Liver (tissue), 9 donors: ENCODE data around the gene ZIC2. TPM values are rescaled to one million over a fixed set of nuclear protein-coding genes. Genes with fewer than 3 reads are reported as not detected.

Experiments used
- DNase-seq: peaks from one replicate; pipeline ENCODE4 v3.0.0-alpha.2; 2017; ENCODE audit warnings: low spot score
- H3K27ac ChIP-seq, 2 donors: one replicate each; pipeline ENCODE4 v1.7.0; 2013; ENCODE audit warnings: inconsistent platforms in 2 of 2, low read length in 2 of 2, control low read depth in 1 of 2, low read depth in 1 of 2, mild to moderate bottlenecking in 1 of 2
- H3K27me3 ChIP-seq, 4 donors: one replicate each; pipeline versions ENCODE4 v1.6.1 to v1.7.0; 2013; ENCODE audit warnings: low read length in 3 of 4, inconsistent platforms in 1 of 4, mild to moderate bottlenecking in 1 of 4, moderate library complexity in 1 of 4; ENCODE audit not compliant: control insufficient read depth in 4 of 4, insufficient read depth in 4 of 4
- H3K36me3 ChIP-seq, 4 donors: one replicate each; pipeline versions ENCODE4 v1.6.1 to v1.7.0; 2013; ENCODE audit warnings: low read length in 3 of 4, mild to moderate bottlenecking in 3 of 4, low read depth in 1 of 4, moderate library complexity in 1 of 4; ENCODE audit not compliant: control insufficient read depth in 4 of 4, insufficient read depth in 3 of 4
- H3K4me1 ChIP-seq, 4 donors: one replicate each; pipeline versions ENCODE4 v1.6.1 to v1.7.0; 2013; ENCODE audit warnings: low read length in 3 of 4, mild to moderate bottlenecking in 3 of 4, moderate library complexity in 1 of 4; ENCODE audit not compliant: control insufficient read depth in 4 of 4, insufficient read depth in 4 of 4
- H3K4me3 ChIP-seq, 3 donors: one replicate each; pipeline versions ENCODE4 v1.6.1 to v1.7.0; 2013; ENCODE audit warnings: low read length in 3 of 3, control low read depth in 1 of 3, low read depth in 1 of 3, mild to moderate bottlenecking in 1 of 3
- H3K9ac ChIP-seq, 2 donors: one replicate each; pipeline ENCODE4 v1.7.0; 2013; ENCODE audit warnings: low read length in 2 of 2, mild to moderate bottlenecking in 2 of 2, moderate library complexity in 2 of 2, control low read depth in 1 of 2, low read depth in 1 of 2
- H3K9me3 ChIP-seq, 4 donors: one replicate each; pipeline versions ENCODE4 v1.6.1 to v1.7.0; 2013; ENCODE audit warnings: low read length in 3 of 4; ENCODE audit not compliant: control insufficient read depth in 4 of 4
- EGR1 ChIP-seq, 2 donors: IDR thresholded peaks; 2 replicates each; pipeline ENCODE4 v1.6.1; 2016 to 2018; ENCODE audit warnings: antibody characterized with exemption in 2 of 2, low read depth in 2 of 2
- FOXA1 ChIP-seq: IDR thresholded peaks from 2 replicates; pipeline ENCODE4 v1.6.1; 2016; ENCODE audit warnings: antibody characterized with exemption
- FOXA2 ChIP-seq: IDR thresholded peaks from 2 replicates; pipeline ENCODE4 v1.6.1; 2016; ENCODE audit warnings: antibody characterized with exemption
- GABPA ChIP-seq, 2 donors: IDR thresholded peaks in 1 of 2; conservative IDR thresholded peaks in 1 of 2; 2 replicates each; pipeline ENCODE4 v1.6.1; 2016; ENCODE audit warnings: antibody characterized with exemption in 2 of 2, mild to moderate bottlenecking in 1 of 2, moderate library complexity in 1 of 2
- HNF4G ChIP-seq: IDR thresholded peaks from 2 replicates; pipeline ENCODE4 v1.6.1; 2016; ENCODE audit warnings: antibody characterized with exemption
- NR2F2 ChIP-seq: IDR thresholded peaks from 2 replicates; pipeline ENCODE4 v1.6.1; 2016; ENCODE audit warnings: antibody characterized with exemption
- RAD21 ChIP-seq, 2 donors: IDR thresholded peaks; 2 replicates each; pipeline ENCODE4 v1.6.1; 2016; ENCODE audit warnings: antibody characterized with exemption in 2 of 2, mild to moderate bottlenecking in 2 of 2
- RXRA ChIP-seq, 2 donors: IDR thresholded peaks; 2 replicates each; pipeline ENCODE4 v1.6.1; 2017 to 2018; ENCODE audit warnings: antibody characterized with exemption in 2 of 2, mild to moderate bottlenecking in 1 of 2
- SP1 ChIP-seq: IDR thresholded peaks from 2 replicates; pipeline ENCODE4 v1.6.1; 2018; ENCODE audit warnings: antibody characterized with exemption, mild to moderate bottlenecking
- TAF1 ChIP-seq: conservative IDR thresholded peaks from 2 replicates; pipeline ENCODE4 v1.6.1; 2016; ENCODE audit warnings: antibody characterized with exemption, mild to moderate bottlenecking
- YY1 ChIP-seq: IDR thresholded peaks from 2 replicates; pipeline ENCODE4 v1.6.1; 2016; ENCODE audit warnings: antibody characterized with exemption, mild to moderate bottlenecking
- WGBS: extraction: QIAGEN DNeasy Blood & Tissue Kit; methylation state at CpG from one replicate; pipeline ENCODE4 v1.1.7; 2013; 5-methylcytosine and 5-hydroxymethylcytosine counted together
- polyA plus RNA-seq, 2 donors: library from polyadenylated mRNA; stranded (reverse) in 1 of 2; unstranded in 1 of 2; fragments of 200-250 nt in 1 of 2; fragments of >200 nt in 1 of 2; fragmentation: Nextera tagmentation in 1 of 2; extraction: Ambion mirVana in 1 of 2; gene quantifications; one replicate each; pipeline versions ENCODE4 v1.2.1 to v1.2.3, GENCODE V29; 2013 to 2015
- total RNA-seq, 2 donors: library from RNA; depleted of rRNA; stranded (reverse); fragments of >200 nt; gene quantifications; one replicate each; pipeline ENCODE4 v1.2.3, GENCODE V29; 2014
- TF ChIP-seq, protein P1 (sequence below): IDR thresholded peaks from 2 replicates; pipeline ENCODE4 v1.6.1; 2016; ENCODE audit warnings: antibody characterized with exemption
- TF ChIP-seq, protein P2 (sequence below): IDR thresholded peaks from 2 replicates; pipeline ENCODE4 v1.6.1; 2016; ENCODE audit warnings: antibody characterized with exemption
- TF ChIP-seq, protein P3 (sequence below): IDR thresholded peaks from 2 replicates; pipeline ENCODE4 v1.6.1; 2016; ENCODE audit warnings: antibody characterized with exemption
- TF ChIP-seq, protein P4 (sequence below): IDR thresholded peaks from 2 replicates; pipeline ENCODE4 v1.6.1; 2016; ENCODE audit warnings: antibody characterized with exemption, mild to moderate bottlenecking
- TF ChIP-seq, protein P5 (sequence below): fragments of 150-350 bp; IDR thresholded peaks from 2 replicates; pipeline ENCODE4 v1.5.1; 2017; ENCODE audit warnings: improper control_type of control experiment, low read depth, low read length; ENCODE audit not compliant: missing input control
- donor health status: healthy.
- donor health status: healthy.
- donor health status: healthy.
- donor health status: healthy.
- donor health status: healthy.

The ZIC2 gene
- total and polyA plus RNA-seq, 4 donors = not detected

DNA sequence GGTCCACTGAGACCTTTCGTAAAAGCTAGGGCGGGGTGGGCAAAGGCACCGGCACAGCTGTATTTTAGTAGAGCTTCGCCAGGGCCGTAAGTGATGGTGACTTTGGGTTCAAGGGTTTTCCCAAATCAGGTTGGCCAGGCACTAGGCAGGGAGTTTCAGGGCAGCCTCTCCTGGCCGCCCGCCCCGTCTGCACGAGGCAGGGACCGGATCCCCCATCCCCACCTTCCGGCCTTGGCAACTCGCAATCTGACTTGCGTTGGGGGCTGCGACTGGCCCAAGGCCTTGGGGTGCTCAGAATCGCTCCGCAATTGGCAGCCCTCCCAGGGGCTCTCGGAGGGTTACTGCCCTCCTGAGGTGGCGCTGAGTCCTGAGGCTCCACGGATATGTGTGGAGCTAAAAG is 6.0 kb upstream of the ZIC2 start:
- no peak overlapping the region for H3K27ac ChIP-seq
- TF ChIP-seq, protein P1, sequence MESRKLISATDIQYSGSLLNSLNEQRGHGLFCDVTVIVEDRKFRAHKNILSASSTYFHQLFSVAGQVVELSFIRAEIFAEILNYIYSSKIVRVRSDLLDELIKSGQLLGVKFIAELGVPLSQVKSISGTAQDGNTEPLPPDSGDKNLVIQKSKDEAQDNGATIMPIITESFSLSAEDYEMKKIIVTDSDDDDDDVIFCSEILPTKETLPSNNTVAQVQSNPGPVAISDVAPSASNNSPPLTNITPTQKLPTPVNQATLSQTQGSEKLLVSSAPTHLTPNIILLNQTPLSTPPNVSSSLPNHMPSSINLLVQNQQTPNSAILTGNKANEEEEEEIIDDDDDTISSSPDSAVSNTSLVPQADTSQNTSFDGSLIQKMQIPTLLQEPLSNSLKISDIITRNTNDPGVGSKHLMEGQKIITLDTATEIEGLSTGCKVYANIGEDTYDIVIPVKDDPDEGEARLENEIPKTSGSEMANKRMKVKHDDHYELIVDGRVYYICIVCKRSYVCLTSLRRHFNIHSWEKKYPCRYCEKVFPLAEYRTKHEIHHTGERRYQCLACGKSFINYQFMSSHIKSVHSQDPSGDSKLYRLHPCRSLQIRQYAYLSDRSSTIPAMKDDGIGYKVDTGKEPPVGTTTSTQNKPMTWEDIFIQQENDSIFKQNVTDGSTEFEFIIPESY = no peak
- TF ChIP-seq, protein P2, sequence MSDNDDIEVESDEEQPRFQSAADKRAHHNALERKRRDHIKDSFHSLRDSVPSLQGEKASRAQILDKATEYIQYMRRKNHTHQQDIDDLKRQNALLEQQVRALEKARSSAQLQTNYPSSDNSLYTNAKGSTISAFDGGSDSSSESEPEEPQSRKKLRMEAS = no peak
- no peak for TF ChIP-seq NR2F2
- TF ChIP-seq, protein P3, sequence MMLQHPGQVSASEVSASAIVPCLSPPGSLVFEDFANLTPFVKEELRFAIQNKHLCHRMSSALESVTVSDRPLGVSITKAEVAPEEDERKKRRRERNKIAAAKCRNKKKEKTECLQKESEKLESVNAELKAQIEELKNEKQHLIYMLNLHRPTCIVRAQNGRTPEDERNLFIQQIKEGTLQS = no peak
- TF ChIP-seq HNF4G = no peak
- no peak for TF ChIP-seq FOXA2
- TF ChIP-seq SP1 = no peak
- no peak for TF ChIP-seq RAD21 (IDR thresholded peaks at IDR 0.05)
- no peak for TF ChIP-seq RXRA (IDR thresholded peaks at IDR 0.05)
- TF ChIP-seq YY1 = no peak
- no peak for TF ChIP-seq FOXA1
- peaks cover 0 to 11% (median 1%) of the 10 kb centered on the region in 4 donors for H3K9me3 ChIP-seq
- no peaks in the 10 kb centered on the region for H3K36me3 ChIP-seq
- no peak overlapping the region for H3K9ac ChIP-seq
- WGBS = 24% methylated on average over 19 of the region's 19 CpGs
- H3K4me3 ChIP-seq = no peak overlapping the region
- H3K27me3 ChIP-seq = peaks cover 24 to 56% (median 37%) of the 10 kb centered on the region in 4 donors
- DNase-seq = no peak
- H3K4me1 ChIP-seq = peaks cover 4 to 22% (median 16%) of the 10 kb centered on the region in 4 donors

DNA sequence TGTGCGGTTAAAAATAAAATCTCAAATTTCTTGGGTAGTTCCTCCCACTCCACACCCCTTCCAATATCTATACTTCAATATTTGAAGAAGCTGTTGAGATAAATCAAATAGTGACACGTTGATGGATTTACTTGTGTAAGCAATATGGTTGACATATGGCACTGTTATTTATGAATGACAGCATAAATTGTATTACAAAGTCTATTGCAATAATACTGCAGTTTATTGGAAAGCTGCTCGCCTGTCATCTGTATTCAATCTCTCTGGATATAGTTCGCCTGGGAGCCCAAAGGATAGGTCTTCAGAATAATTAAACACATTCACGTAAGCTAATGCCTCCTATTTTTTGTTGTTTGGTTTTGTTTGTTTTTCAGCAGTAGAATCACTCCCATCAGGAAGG is 5.0 kb upstream of the ZIC2 start:
- Histone ChIP-seq H3K27me3 (peaks cover 24 to 55% (median 36%) of the 10 kb centered on the region in 4 donors), H3K27ac (no peak overlapping the region), H3K9ac (no peak overlapping the region), H3K4me1 (peaks cover 9 to 22% (median 17%) of the 10 kb centered on the region in 4 donors), H3K9me3 (peaks cover 0 to 11% (median 1%) of the 10 kb centered on the region in 4 donors), H3K4me3 (no peak overlapping the region), H3K36me3 (no peaks in the 10 kb centered on the region)
- 66% methylated on average over 5 of the region's 5 CpGs for WGBS
- no peak for DNase-seq
- TF ChIP-seq EGR1 (IDR thresholded peaks at IDR 0.05; ENCODE audit: low read depth in 2 of 2) = no peak
- TF ChIP-seq, protein P4, sequence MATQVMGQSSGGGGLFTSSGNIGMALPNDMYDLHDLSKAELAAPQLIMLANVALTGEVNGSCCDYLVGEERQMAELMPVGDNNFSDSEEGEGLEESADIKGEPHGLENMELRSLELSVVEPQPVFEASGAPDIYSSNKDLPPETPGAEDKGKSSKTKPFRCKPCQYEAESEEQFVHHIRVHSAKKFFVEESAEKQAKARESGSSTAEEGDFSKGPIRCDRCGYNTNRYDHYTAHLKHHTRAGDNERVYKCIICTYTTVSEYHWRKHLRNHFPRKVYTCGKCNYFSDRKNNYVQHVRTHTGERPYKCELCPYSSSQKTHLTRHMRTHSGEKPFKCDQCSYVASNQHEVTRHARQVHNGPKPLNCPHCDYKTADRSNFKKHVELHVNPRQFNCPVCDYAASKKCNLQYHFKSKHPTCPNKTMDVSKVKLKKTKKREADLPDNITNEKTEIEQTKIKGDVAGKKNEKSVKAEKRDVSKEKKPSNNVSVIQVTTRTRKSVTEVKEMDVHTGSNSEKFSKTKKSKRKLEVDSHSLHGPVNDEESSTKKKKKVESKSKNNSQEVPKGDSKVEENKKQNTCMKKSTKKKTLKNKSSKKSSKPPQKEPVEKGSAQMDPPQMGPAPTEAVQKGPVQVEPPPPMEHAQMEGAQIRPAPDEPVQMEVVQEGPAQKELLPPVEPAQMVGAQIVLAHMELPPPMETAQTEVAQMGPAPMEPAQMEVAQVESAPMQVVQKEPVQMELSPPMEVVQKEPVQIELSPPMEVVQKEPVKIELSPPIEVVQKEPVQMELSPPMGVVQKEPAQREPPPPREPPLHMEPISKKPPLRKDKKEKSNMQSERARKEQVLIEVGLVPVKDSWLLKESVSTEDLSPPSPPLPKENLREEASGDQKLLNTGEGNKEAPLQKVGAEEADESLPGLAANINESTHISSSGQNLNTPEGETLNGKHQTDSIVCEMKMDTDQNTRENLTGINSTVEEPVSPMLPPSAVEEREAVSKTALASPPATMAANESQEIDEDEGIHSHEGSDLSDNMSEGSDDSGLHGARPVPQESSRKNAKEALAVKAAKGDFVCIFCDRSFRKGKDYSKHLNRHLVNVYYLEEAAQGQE = no peak
- TF ChIP-seq YY1 = no peak
- TF ChIP-seq TAF1 = no peak
- TF ChIP-seq, protein P5, sequence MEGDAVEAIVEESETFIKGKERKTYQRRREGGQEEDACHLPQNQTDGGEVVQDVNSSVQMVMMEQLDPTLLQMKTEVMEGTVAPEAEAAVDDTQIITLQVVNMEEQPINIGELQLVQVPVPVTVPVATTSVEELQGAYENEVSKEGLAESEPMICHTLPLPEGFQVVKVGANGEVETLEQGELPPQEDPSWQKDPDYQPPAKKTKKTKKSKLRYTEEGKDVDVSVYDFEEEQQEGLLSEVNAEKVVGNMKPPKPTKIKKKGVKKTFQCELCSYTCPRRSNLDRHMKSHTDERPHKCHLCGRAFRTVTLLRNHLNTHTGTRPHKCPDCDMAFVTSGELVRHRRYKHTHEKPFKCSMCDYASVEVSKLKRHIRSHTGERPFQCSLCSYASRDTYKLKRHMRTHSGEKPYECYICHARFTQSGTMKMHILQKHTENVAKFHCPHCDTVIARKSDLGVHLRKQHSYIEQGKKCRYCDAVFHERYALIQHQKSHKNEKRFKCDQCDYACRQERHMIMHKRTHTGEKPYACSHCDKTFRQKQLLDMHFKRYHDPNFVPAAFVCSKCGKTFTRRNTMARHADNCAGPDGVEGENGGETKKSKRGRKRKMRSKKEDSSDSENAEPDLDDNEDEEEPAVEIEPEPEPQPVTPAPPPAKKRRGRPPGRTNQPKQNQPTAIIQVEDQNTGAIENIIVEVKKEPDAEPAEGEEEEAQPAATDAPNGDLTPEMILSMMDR = no peak
- TF ChIP-seq, protein P3 = no peak
- no peak for TF ChIP-seq GABPA (IDR thresholded peaks at IDR 0.05 in 1 of 2, conservative IDR thresholded peaks at IDR 0.05 in 1 of 2)
- no peak for TF ChIP-seq HNF4G
- no peak for TF ChIP-seq RXRA (IDR thresholded peaks at IDR 0.05)
- TF ChIP-seq, protein P1 = no peak
- TF ChIP-seq NR2F2 = no peak
- TF ChIP-seq, protein P2 = no peak
- TF ChIP-seq FOXA2 = no peak
